HEK293 (cell line): Measurements from ENCODE around the gene EIF4G1.

Experiments used
- CTCF ChIA-PET: fragments of 350-600 bp; formaldehyde crosslinking; extraction: SDS; loops from one replicate; lab custom pipeline; 2021; ENCODE audit warnings: antibody characterized with exemption; lab: Yijun Ruan, JAX
- POLR2A ChIA-PET: fragments of 300-600 bp; formaldehyde crosslinking; extraction: SDS; loops from one replicate; lab custom pipeline; 2020; ENCODE audit warnings: antibody characterized with exemption, inconsistent platforms; lab: Yijun Ruan, JAX
- H3K27ac ChIP-seq: fragments of 200-500 bp; sonication (Bioruptor generic); 2 replicates; pipeline ENCODE4 v1.5.1; 2014; ENCODE audit warnings: low read depth, low read length, control low read depth, inconsistent platforms; ENCODE audit errors: extremely low read depth
- H3K36me3 ChIP-seq, 2 experiments: fragments of 200-500 bp in 1 of 2; sonication (Bioruptor generic) in 1 of 2; 1 replicate in 1 of 2; 2 replicates in 1 of 2; pipeline ENCODE4 v1.5.1; 2014 to 2017; ENCODE audit warnings: inconsistent platforms in 2 of 2, low read length in 2 of 2; ENCODE audit not compliant: control insufficient read depth in 2 of 2, insufficient read depth in 1 of 2
- H3K4me1 ChIP-seq: fragments of 200-500 bp; sonication (Bioruptor generic); 2 replicates; pipeline ENCODE4 v1.5.1; 2014; ENCODE audit warnings: mild to moderate bottlenecking, low read length, inconsistent platforms; ENCODE audit not compliant: control insufficient read depth, insufficient read depth
- H3K4me3 ChIP-seq: 2 replicates; pipeline ENCODE4 v1.5.1; 2011; ENCODE audit warnings: low read depth, mild to moderate bottlenecking, control low read depth, low read length, moderate library complexity
- H3K9me3 ChIP-seq: fragments of 200-500 bp; sonication (Bioruptor generic); 2 replicates; pipeline ENCODE4 v1.5.1; 2014; ENCODE audit warnings: low read depth, low read length, inconsistent platforms; ENCODE audit not compliant: control insufficient read depth, insufficient read depth
- KLF1 ChIP-seq: fragments of 450-650 bp; formaldehyde crosslinking; IDR thresholded peaks from 2 replicates; pipeline ENCODE4 v1.5.1; 2016; ENCODE audit warnings: missing biosample characterization, missing genetic modification characterization
- KLF8 ChIP-seq: fragments of 450-650 bp; formaldehyde crosslinking; IDR thresholded peaks from 2 replicates; pipeline ENCODE4 v1.5.1; 2016; ENCODE audit warnings: missing biosample characterization, missing genetic modification characterization
- TCF7L2 ChIP-seq: IDR thresholded peaks from 2 replicates; pipeline ENCODE4 v1.6.1; 2011; ENCODE audit warnings: low read depth, mild to moderate bottlenecking, inconsistent platforms, low read length, moderate library complexity, borderline replicate concordance
- ZNF132 ChIP-seq: fragments of 450-650 bp; formaldehyde crosslinking; IDR thresholded peaks from 2 replicates; pipeline ENCODE4 v1.5.1; 2017; ENCODE audit warnings: missing biosample characterization, missing genetic modification characterization, borderline replicate concordance
- ZNF221 ChIP-seq: fragments of 450-650 bp; formaldehyde crosslinking; IDR thresholded peaks from 2 replicates; pipeline ENCODE4 v1.5.1; 2017; ENCODE audit warnings: missing biosample characterization, missing genetic modification characterization, borderline replicate concordance
- ZNF394 ChIP-seq: fragments of 450-650 bp; formaldehyde crosslinking; IDR thresholded peaks from 2 replicates; pipeline ENCODE4 v1.5.1; 2016; ENCODE audit warnings: missing biosample characterization, missing genetic modification characterization, mild to moderate bottlenecking, moderate library complexity, borderline replicate concordance
- ZNF48 ChIP-seq: fragments of 450-650 bp; formaldehyde crosslinking; IDR thresholded peaks from 2 replicates; pipeline ENCODE4 v1.5.1; 2016; ENCODE audit warnings: missing biosample characterization, missing genetic modification characterization
- ZNF629 ChIP-seq: fragments of 450-650 bp; formaldehyde crosslinking; IDR thresholded peaks from 2 replicates; pipeline ENCODE4 v1.5.1; 2017; ENCODE audit warnings: missing biosample characterization, missing genetic modification characterization
- ZNF654 ChIP-seq: fragments of 450-650 bp; formaldehyde crosslinking; IDR thresholded peaks from 2 replicates; pipeline ENCODE4 v1.5.1; 2016; ENCODE audit warnings: low read depth, missing biosample characterization, missing genetic modification characterization
- ZSCAN23 ChIP-seq: fragments of 450-650 bp; formaldehyde crosslinking; IDR thresholded peaks from 2 replicates; pipeline ENCODE4 v1.5.1; 2016; ENCODE audit warnings: missing biosample characterization, missing genetic modification characterization
- TF ChIP-seq, protein P1 (sequence below): fragments of 450-650 bp; formaldehyde crosslinking; IDR thresholded peaks from 2 replicates; pipeline ENCODE4 v1.5.1; 2016; ENCODE audit warnings: missing biosample characterization, missing genetic modification characterization
- TF ChIP-seq, protein P2 (sequence below): fragments of 450-650 bp; formaldehyde crosslinking; IDR thresholded peaks from 2 replicates; pipeline ENCODE4 v1.5.1; 2017; ENCODE audit warnings: missing biosample characterization, missing genetic modification characterization
- TF ChIP-seq, protein P3 (sequence below): fragments of 450-650 bp; formaldehyde crosslinking; IDR thresholded peaks from 2 replicates; pipeline ENCODE4 v1.5.1; 2016; ENCODE audit warnings: missing biosample characterization, missing genetic modification characterization

EIF4G1 gene

DNA sequence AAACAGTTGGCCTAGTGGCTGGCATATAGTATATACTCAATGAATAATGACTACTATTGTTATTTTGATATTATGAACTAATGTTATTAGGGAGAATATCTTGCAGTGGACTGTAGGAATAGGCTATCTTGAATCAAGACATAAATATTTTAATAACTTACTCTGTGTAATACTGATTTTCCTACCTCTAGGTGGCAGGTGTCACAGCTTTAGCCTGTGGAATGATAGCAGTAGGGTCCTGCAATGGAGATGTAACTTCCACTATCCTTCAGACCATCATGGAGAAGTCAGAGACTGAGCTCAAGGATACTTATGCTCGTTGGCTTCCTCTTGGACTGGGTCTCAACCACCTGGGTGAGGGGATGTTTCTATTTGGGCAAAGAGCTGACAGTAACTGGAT lies 8.8 kb upstream of the EIF4G1 start (continued):
- TF ChIP-seq ZNF48 (tag by site-specific recombination) (no peak), ZNF654 (no peak)
- TF ChIP-seq, protein P1, sequence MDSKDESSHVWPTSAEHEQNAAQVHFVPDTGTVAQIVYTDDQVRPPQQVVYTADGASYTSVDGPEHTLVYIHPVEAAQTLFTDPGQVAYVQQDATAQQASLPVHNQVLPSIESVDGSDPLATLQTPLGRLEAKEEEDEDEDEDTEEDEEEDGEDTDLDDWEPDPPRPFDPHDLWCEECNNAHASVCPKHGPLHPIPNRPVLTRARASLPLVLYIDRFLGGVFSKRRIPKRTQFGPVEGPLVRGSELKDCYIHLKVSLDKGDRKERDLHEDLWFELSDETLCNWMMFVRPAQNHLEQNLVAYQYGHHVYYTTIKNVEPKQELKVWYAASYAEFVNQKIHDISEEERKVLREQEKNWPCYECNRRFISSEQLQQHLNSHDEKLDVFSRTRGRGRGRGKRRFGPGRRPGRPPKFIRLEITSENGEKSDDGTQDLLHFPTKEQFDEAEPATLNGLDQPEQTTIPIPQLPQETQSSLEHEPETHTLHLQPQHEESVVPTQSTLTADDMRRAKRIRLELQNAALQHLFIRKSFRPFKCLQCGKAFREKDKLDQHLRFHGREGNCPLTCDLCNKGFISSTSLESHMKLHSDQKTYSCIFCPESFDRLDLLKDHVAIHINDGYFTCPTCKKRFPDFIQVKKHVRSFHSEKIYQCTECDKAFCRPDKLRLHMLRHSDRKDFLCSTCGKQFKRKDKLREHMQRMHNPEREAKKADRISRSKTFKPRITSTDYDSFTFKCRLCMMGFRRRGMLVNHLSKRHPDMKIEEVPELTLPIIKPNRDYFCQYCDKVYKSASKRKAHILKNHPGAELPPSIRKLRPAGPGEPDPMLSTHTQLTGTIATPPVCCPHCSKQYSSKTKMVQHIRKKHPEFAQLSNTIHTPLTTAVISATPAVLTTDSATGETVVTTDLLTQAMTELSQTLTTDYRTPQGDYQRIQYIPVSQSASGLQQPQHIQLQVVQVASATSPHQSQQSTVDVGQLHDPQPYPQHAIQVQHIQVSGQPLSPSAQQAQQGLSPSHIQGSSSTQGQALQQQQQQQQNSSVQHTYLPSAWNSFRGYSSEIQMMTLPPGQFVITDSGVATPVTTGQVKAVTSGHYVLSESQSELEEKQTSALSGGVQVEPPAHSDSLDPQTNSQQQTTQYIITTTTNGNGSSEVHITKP (tag by site-specific recombination), result no peak

DNA sequence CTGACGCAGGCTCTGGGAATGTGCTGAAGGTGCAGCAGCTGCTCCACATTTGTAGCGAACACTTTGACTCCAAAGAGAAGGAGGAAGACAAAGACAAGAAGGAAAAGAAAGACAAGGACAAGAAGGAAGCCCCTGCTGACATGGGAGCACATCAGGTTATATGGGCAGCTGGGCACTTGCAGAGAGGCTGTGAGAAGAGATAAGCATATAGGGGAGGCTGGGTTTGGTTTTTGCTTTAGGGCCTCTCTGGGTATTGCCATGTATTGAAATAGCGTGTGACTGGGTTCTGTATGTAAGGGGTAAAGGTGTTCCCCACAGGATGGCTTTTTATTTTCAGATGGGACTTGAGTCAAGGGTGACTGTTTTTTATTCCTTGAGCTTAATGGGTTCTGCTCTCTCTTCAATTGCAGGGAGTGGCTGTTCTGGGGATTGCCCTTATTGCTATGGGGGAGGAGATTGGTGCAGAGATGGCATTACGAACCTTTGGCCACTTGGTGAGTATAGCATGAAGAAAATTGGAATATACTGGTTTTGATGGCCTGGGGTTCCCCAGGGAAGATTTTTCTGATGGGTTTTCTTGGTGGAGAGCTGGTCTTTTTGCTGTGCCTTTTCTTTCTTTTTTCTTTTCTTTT lies 7.9 kb upstream of the EIF4G1 start:
- POLR2A ChIA-PET, result no interaction called here
- peaks cover 5 to 82% of the 10 kb centered on the region in 2 experiments; a peak in 2 of 3 replicates for H3K36me3 ChIP-seq
- no peaks in the 10 kb centered on the region for H3K4me1 ChIP-seq
- no peaks in the 10 kb centered on the region for H3K9me3 ChIP-seq
- CTCF ChIA-PET, result interaction anchor here (0.7 to 1.0 kb wide), 4 partner anchors 10 to 235 kb away, joined by 3 read pairs; no protein-coding TSS in a partner anchor
- no peak overlapping the region for H3K4me3 ChIP-seq
- no peak overlapping the region for H3K27ac ChIP-seq
- TF ChIP-seq, protein P2, sequence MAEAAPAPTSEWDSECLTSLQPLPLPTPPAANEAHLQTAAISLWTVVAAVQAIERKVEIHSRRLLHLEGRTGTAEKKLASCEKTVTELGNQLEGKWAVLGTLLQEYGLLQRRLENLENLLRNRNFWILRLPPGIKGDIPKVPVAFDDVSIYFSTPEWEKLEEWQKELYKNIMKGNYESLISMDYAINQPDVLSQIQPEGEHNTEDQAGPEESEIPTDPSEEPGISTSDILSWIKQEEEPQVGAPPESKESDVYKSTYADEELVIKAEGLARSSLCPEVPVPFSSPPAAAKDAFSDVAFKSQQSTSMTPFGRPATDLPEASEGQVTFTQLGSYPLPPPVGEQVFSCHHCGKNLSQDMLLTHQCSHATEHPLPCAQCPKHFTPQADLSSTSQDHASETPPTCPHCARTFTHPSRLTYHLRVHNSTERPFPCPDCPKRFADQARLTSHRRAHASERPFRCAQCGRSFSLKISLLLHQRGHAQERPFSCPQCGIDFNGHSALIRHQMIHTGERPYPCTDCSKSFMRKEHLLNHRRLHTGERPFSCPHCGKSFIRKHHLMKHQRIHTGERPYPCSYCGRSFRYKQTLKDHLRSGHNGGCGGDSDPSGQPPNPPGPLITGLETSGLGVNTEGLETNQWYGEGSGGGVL (tag by site-specific recombination), result no peak

DNA sequence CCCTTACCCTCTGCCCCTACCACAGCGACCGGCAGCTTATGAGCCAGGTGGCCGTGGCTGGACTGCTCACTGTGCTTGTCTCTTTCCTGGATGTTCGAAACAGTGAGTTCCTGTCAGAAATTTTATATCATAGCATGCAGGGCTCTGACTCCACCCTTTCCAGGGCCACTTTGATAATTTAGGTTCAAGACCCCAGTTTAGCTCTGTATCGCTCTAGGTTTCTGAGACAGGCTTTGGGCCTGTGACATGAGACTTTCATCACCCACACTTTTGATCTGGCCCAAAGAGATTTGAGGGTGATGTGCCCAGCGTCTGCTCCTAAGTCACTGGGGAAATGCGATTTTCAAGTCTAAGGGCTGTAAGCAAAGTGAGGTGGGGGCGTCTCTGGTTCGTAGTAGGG lies 6.5 kb upstream of the EIF4G1 start:
- Histone ChIP-seq H3K9me3 (no peaks in the 10 kb centered on the region), H3K4me1 (no peaks in the 10 kb centered on the region), H3K36me3 (peaks cover 0 to 67% of the 10 kb centered on the region in 2 experiments; a peak in 2 of 3 replicates), H3K4me3 (no peak overlapping the region), H3K27ac (no peak overlapping the region)
- ChIA-PET CTCF (no interaction called here), POLR2A (no interaction called here)
- TF ChIP-seq, protein P2 (tag by site-specific recombination), result no peak
- no peak for TF ChIP-seq ZNF394 (tag by site-specific recombination)
- TF ChIP-seq, protein P3, sequence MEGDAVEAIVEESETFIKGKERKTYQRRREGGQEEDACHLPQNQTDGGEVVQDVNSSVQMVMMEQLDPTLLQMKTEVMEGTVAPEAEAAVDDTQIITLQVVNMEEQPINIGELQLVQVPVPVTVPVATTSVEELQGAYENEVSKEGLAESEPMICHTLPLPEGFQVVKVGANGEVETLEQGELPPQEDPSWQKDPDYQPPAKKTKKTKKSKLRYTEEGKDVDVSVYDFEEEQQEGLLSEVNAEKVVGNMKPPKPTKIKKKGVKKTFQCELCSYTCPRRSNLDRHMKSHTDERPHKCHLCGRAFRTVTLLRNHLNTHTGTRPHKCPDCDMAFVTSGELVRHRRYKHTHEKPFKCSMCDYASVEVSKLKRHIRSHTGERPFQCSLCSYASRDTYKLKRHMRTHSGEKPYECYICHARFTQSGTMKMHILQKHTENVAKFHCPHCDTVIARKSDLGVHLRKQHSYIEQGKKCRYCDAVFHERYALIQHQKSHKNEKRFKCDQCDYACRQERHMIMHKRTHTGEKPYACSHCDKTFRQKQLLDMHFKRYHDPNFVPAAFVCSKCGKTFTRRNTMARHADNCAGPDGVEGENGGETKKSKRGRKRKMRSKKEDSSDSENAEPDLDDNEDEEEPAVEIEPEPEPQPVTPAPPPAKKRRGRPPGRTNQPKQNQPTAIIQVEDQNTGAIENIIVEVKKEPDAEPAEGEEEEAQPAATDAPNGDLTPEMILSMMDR (tag by site-specific recombination), result no peak
- TF ChIP-seq ZNF132 (tag by site-specific recombination), result no peak
- no peak for TF ChIP-seq KLF1 (tag by site-specific recombination)
- TF ChIP-seq ZNF221, result no peak
- no peak for TF ChIP-seq ZSCAN23 (tag by site-specific recombination)
- no peak for TF ChIP-seq ZNF629
- no peak for TF ChIP-seq TCF7L2
- TF ChIP-seq KLF8, result no peak
